GM23338 (cell line): ENCODE data around the gene APOL1.

ENCODE experiments used
- EZH2 ChIP-seq: fragments of 200-600 bp; sonication (generic); IDR thresholded peaks from one replicate; pipeline ENCODE4 v1.8.0; 2017; ENCODE audit warnings: antibody characterized with exemption, mild to moderate bottlenecking, low read depth; ENCODE audit not compliant: unreplicated experiment
- ZNF114 ChIP-seq: fragments of 250-450 bp; sonication (Bioruptor Pico); IDR thresholded peaks from 2 replicates; pipeline ENCODE4 v1.5.0; 2020; ENCODE audit warnings: mild to moderate bottlenecking, moderate library complexity
- ZNF331 ChIP-seq: fragments of 250-450 bp; sonication (Bioruptor Pico); IDR thresholded peaks from 2 replicates; pipeline ENCODE4 v1.5.0; 2020; ENCODE audit warnings: low read depth, mild to moderate bottlenecking, moderate library complexity
- TF ChIP-seq, protein P1 (sequence below), 2 experiments: fragments of 200-600 bp in 1 of 2; sonication (generic) in 1 of 2; conservative IDR thresholded peaks; 2 replicates each; pipeline versions ENCODE4 v1.5.1 to v1.6.1; 2016 to 2017; ENCODE audit warnings: antibody characterized with exemption in 2 of 2, low read depth in 2 of 2, mild to moderate bottlenecking in 2 of 2, moderate library complexity in 1 of 2

DNA sequence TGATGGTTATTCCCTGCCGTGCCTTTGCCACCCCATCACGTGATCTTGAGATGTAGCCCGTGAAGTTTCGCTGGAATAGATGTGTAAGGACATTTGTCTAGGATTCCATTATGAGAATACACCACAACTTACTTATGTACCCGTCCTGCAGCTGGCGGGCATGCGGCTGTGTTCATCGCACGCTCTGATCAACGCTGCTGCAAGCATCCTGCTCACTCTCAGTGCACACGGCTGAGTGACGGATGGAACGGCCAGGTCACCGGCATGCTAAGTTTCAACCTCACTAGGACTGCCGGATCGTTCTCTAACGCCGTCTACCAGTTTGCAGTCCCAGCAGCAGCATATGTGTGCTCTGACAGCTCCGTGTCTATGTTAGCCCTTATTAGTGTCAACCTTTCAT lies 44.6 kb downstream of the APOL1 start:
- TF ChIP-seq, protein P1, sequence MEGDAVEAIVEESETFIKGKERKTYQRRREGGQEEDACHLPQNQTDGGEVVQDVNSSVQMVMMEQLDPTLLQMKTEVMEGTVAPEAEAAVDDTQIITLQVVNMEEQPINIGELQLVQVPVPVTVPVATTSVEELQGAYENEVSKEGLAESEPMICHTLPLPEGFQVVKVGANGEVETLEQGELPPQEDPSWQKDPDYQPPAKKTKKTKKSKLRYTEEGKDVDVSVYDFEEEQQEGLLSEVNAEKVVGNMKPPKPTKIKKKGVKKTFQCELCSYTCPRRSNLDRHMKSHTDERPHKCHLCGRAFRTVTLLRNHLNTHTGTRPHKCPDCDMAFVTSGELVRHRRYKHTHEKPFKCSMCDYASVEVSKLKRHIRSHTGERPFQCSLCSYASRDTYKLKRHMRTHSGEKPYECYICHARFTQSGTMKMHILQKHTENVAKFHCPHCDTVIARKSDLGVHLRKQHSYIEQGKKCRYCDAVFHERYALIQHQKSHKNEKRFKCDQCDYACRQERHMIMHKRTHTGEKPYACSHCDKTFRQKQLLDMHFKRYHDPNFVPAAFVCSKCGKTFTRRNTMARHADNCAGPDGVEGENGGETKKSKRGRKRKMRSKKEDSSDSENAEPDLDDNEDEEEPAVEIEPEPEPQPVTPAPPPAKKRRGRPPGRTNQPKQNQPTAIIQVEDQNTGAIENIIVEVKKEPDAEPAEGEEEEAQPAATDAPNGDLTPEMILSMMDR (conservative IDR thresholded peaks at IDR 0.05; ENCODE audit: low read depth in 2 of 2) = no peak
- TF ChIP-seq EZH2 (no peak), ZNF331 (CRISPR knock-in tag) (no peak), ZNF114 (CRISPR knock-in tag) (no peak)
